ENCODE results near the gene CTBP2. TPM values are rescaled to one million over a fixed set of nuclear protein-coding genes. Genes with fewer than 3 reads are reported as not detected.
A peak's percentile ranks its signal among the peaks of the same experiment; 100 is the strongest.

The CTBP2 gene
- total RNA-seq, 1 experiment from 2014 or later, result 191 TPM

DNA sequence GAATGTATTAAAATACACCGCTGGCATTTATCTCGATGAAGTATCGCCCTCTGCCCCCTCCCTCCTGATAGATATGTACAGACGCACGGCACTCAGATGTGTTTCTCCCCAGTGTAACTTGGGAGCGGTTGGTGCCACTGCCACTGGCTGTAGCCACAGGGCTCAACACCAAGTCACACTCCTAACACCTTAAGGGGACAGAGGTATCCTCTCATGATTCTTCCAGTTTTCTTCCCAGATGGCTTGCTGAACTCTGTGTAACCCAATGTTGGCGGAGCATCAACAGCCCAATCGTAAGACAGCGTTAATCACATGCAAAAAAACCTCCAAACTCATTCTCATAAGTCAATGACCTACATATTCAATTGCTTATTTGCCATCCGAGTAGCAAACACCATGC, 35.5 kb downstream of the CTBP2 start:
- CTCF ChIA-PET, result no interaction called here
- Mint-ChIP-seq H3K9me3 (no peaks in the 10 kb centered on the region), H3K27ac (peak overlapping the region; percentile 12), H3K4me3 (no peak overlapping the region), H3K4me1 (peaks cover 93% of the 10 kb centered on the region), H3K27me3 (ENCODE audit: low read depth) (no peaks in the 10 kb centered on the region), H3K36me3 (peaks cover 48% of the 10 kb centered on the region)
- ATAC-seq, result no peak
- DNase-seq (ENCODE audit: low spot score), result no peak
- POLR2A ChIA-PET, result no interaction called here
- TF ChIP-seq SMAD4 (CRISPR knock-in tag; IDR thresholded peaks at IDR 0.05) (no peak), HMGA2 (CRISPR knock-in tag; IDR thresholded peaks at IDR 0.05) (no peak), GABPB1 (CRISPR knock-in tag; IDR thresholded peaks at IDR 0.05) (no peak), SOX15 (CRISPR knock-in tag; IDR thresholded peaks at IDR 0.05) (no peak), NR1H2 (CRISPR knock-in tag; IDR thresholded peaks at IDR 0.05) (no peak), ESRRA (CRISPR knock-in tag; IDR thresholded peaks at IDR 0.05; ENCODE audit: borderline replicate concordance) (no peak), CBFB (CRISPR knock-in tag; IDR thresholded peaks at IDR 0.05; ENCODE audit: low read depth) (no peak), JUN (CRISPR knock-in tag; IDR thresholded peaks at IDR 0.05) (no peak), CREM (CRISPR knock-in tag; IDR thresholded peaks at IDR 0.05) (no peak), ZNF317 (CRISPR knock-in tag; IDR thresholded peaks at IDR 0.05; ENCODE audit: borderline replicate concordance, low read depth) (no peak), EMX1 (CRISPR knock-in tag; IDR thresholded peaks at IDR 0.05) (no peak)
- TF ChIP-seq, protein P1, sequence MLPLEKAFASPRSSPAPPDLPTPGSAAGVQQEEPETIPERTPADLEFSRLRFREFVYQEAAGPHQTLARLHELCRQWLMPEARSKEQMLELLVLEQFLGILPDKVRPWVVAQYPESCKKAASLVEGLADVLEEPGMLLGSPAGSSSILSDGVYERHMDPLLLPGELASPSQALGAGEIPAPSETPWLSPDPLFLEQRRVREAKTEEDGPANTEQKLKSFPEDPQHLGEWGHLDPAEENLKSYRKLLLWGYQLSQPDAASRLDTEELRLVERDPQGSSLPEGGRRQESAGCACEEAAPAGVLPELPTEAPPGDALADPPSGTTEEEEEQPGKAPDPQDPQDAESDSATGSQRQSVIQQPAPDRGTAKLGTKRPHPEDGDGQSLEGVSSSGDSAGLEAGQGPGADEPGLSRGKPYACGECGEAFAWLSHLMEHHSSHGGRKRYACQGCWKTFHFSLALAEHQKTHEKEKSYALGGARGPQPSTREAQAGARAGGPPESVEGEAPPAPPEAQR (CRISPR knock-in tag; IDR thresholded peaks at IDR 0.05), result no peak
- TF ChIP-seq, protein P2, sequence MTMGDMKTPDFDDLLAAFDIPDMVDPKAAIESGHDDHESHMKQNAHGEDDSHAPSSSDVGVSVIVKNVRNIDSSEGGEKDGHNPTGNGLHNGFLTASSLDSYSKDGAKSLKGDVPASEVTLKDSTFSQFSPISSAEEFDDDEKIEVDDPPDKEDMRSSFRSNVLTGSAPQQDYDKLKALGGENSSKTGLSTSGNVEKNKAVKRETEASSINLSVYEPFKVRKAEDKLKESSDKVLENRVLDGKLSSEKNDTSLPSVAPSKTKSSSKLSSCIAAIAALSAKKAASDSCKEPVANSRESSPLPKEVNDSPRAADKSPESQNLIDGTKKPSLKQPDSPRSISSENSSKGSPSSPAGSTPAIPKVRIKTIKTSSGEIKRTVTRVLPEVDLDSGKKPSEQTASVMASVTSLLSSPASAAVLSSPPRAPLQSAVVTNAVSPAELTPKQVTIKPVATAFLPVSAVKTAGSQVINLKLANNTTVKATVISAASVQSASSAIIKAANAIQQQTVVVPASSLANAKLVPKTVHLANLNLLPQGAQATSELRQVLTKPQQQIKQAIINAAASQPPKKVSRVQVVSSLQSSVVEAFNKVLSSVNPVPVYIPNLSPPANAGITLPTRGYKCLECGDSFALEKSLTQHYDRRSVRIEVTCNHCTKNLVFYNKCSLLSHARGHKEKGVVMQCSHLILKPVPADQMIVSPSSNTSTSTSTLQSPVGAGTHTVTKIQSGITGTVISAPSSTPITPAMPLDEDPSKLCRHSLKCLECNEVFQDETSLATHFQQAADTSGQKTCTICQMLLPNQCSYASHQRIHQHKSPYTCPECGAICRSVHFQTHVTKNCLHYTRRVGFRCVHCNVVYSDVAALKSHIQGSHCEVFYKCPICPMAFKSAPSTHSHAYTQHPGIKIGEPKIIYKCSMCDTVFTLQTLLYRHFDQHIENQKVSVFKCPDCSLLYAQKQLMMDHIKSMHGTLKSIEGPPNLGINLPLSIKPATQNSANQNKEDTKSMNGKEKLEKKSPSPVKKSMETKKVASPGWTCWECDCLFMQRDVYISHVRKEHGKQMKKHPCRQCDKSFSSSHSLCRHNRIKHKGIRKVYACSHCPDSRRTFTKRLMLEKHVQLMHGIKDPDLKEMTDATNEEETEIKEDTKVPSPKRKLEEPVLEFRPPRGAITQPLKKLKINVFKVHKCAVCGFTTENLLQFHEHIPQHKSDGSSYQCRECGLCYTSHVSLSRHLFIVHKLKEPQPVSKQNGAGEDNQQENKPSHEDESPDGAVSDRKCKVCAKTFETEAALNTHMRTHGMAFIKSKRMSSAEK (CRISPR knock-in tag; IDR thresholded peaks at IDR 0.05; ENCODE audit: borderline replicate concordance), result no peak
- TF ChIP-seq, protein P3, sequence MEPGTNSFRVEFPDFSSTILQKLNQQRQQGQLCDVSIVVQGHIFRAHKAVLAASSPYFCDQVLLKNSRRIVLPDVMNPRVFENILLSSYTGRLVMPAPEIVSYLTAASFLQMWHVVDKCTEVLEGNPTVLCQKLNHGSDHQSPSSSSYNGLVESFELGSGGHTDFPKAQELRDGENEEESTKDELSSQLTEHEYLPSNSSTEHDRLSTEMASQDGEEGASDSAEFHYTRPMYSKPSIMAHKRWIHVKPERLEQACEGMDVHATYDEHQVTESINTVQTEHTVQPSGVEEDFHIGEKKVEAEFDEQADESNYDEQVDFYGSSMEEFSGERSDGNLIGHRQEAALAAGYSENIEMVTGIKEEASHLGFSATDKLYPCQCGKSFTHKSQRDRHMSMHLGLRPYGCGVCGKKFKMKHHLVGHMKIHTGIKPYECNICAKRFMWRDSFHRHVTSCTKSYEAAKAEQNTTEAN (CRISPR knock-in tag; IDR thresholded peaks at IDR 0.05), result no peak
- TF ChIP-seq, protein P4, sequence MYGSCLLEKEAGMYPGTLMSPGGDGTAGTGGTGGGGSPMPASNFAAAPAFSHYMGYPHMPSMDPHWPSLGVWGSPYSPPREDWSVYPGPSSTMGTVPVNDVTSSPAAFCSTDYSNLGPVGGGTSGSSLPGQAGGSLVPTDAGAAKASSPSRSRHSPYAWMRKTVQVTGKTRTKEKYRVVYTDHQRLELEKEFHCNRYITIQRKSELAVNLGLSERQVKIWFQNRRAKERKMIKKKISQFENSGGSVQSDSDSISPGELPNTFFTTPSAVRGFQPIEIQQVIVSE (CRISPR knock-in tag; IDR thresholded peaks at IDR 0.05; ENCODE audit: borderline replicate concordance), result no peak

DNA sequence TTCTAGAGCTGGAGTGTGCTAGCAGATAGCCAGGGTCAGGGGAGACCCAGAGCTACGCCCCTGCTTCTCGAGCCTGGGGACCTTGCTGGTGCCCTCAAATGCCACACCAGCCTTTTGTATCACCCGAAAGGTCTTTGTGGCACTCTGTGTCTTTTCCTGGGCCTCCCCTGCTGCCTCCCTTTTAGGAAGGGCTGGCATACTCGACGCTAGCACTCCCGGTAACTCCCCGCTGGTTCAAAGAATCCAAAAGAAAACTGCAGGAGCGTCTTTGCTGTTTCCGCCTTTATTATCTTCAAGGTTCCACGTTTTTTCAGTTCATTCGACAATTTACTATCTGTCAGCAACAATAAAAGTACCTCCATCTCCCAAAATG, 36.3 kb downstream of the CTBP2 start:
- Mint-ChIP-seq H3K27ac (peak overlapping the region; percentile 44; the same call in 1 of the 2 replicates), H3K27me3 (ENCODE audit: low read depth) (no peaks in the 10 kb centered on the region), H3K4me3 (no peak overlapping the region), H3K36me3 (peaks cover 44% of the 10 kb centered on the region), H3K4me1 (peaks cover 95% of the 10 kb centered on the region), H3K9me3 (no peaks in the 10 kb centered on the region)
- ChIA-PET POLR2A (interaction anchor here (0.9 kb wide), 1 partner anchor 12 kb away, joined by 9 read pairs; no protein-coding TSS in a partner anchor), CTCF (interaction anchor here (1.6 kb wide), 1 partner anchor 76 kb away, joined by 3 read pairs; no protein-coding TSS in a partner anchor)
- no peak for ATAC-seq
- no peak for DNase-seq (ENCODE audit: low spot score)
- TF ChIP-seq FOXJ3 (CRISPR knock-in tag; IDR thresholded peaks at IDR 0.05; ENCODE audit: borderline replicate concordance), result no peak
- TF ChIP-seq ZNF396 (CRISPR knock-in tag; IDR thresholded peaks at IDR 0.05; ENCODE audit: borderline replicate concordance), result no peak
- TF ChIP-seq, protein P5, sequence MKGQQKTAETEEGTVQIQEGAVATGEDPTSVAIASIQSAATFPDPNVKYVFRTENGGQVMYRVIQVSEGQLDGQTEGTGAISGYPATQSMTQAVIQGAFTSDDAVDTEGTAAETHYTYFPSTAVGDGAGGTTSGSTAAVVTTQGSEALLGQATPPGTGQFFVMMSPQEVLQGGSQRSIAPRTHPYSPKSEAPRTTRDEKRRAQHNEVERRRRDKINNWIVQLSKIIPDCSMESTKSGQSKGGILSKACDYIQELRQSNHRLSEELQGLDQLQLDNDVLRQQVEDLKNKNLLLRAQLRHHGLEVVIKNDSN (CRISPR knock-in tag; IDR thresholded peaks at IDR 0.05), result no peak
- no peak for TF ChIP-seq GTF2I (CRISPR knock-in tag; conservative IDR thresholded peaks at IDR 0.05)
- TF ChIP-seq FOXP1 (CRISPR knock-in tag; IDR thresholded peaks at IDR 0.05; ENCODE audit: borderline replicate concordance), result no peak
- TF ChIP-seq, protein P6, sequence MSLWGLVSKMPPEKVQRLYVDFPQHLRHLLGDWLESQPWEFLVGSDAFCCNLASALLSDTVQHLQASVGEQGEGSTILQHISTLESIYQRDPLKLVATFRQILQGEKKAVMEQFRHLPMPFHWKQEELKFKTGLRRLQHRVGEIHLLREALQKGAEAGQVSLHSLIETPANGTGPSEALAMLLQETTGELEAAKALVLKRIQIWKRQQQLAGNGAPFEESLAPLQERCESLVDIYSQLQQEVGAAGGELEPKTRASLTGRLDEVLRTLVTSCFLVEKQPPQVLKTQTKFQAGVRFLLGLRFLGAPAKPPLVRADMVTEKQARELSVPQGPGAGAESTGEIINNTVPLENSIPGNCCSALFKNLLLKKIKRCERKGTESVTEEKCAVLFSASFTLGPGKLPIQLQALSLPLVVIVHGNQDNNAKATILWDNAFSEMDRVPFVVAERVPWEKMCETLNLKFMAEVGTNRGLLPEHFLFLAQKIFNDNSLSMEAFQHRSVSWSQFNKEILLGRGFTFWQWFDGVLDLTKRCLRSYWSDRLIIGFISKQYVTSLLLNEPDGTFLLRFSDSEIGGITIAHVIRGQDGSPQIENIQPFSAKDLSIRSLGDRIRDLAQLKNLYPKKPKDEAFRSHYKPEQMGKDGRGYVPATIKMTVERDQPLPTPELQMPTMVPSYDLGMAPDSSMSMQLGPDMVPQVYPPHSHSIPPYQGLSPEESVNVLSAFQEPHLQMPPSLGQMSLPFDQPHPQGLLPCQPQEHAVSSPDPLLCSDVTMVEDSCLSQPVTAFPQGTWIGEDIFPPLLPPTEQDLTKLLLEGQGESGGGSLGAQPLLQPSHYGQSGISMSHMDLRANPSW (CRISPR knock-in tag; conservative IDR thresholded peaks at IDR 0.05; ENCODE audit: low read depth), result no peak
- TF ChIP-seq, protein P3 (CRISPR knock-in tag; IDR thresholded peaks at IDR 0.05), result no peak
- no peak for TF ChIP-seq ATF1 (CRISPR knock-in tag; IDR thresholded peaks at IDR 0.05)
- TF ChIP-seq, protein P1 (CRISPR knock-in tag; IDR thresholded peaks at IDR 0.05), result no peak

Data from WTC11 (cell line).